Activated CD4-positive, CD25-positive, alpha-beta regulatory T cell treated with anti-CD3 and anti-CD28 coated beads, Interleukin-2, amount 50 U/mL, for 24 hours (primary cell): ENCODE results near the gene KRTAP10-5.
"Not testable (repeated sequence)": the region's sequence is repeated elsewhere in the genome, so short reads cannot be mapped to it uniquely, and the experiment has no call there.

Experiments used
- ATAC-seq, 2 donors: fragments of 150-1000 bp; cut with Tn5 transposase; one replicate each; pipeline ENCODE4 v1.10.0; 2021; ENCODE audit warnings: mild to moderate bottlenecking in 1 of 2, moderate library complexity in 1 of 2

Gene KRTAP10-5

DNA sequence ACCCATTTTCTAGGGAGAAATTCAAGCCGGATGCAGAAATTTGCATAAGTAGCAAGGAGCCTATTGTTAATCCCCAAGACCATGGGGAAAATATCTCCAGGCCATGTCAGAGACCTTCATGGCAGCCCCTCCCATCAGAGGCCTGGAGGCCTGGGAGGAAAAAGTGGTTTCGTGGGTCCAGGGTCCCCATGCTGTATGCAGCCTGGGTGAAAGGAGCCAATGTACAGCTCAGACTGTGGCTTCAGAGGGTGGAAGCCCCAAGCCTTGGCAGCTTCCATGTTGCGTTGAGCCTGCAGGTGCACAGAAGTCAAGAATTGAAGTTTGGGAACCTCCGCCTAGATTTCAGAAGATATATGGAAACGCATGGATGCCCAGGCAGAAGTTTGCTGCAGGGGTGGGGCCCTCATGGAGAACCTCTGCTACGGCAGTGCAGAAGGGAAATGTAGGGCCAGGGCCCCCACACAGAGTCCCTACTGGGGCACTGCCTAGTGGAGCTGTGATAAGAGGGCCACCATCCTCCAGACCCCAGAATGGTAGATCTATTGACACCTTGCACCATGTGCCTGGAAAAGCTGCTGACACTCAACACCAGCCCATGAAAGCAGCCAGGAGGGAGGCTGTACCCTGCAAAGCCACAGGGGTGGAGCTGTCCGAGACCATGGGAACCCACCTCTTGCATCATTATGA, 29.9 kb upstream of the KRTAP10-5 start:
- not testable (repeated sequence) for ATAC-seq

- no peak for ATAC-seq
These were observed 28.8 kb upstream of the KRTAP10-5 start for GRCh38 chr21:44609193-44609592.

DNA sequence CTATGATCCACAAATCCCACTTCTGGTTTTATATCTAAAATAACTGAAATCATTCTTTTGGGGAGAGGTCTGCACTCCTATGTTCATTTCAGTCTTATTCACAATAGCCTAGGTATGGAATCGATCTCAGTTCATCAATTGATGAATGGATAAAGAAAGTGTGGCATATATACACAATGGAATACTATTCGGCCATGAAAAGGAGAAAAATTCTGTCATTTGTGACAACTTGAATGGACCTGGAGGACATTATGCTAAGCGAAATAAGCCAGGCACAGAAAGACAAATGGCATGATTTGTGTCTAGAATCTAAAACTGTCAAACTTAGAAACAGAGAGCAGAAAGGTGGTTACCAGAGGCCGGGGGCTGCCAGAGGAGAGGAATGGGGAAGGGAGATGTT, 26.1 kb upstream of the KRTAP10-5 start:
- no peak for ATAC-seq

- ATAC-seq: no peak
These were observed 23.5 kb upstream of the KRTAP10-5 start for GRCh38 chr21:44603911-44604310.

- ATAC-seq: no peak
These were observed 22.9 kb upstream of the KRTAP10-5 start for GRCh38 chr21:44603109-44603875.

DNA sequence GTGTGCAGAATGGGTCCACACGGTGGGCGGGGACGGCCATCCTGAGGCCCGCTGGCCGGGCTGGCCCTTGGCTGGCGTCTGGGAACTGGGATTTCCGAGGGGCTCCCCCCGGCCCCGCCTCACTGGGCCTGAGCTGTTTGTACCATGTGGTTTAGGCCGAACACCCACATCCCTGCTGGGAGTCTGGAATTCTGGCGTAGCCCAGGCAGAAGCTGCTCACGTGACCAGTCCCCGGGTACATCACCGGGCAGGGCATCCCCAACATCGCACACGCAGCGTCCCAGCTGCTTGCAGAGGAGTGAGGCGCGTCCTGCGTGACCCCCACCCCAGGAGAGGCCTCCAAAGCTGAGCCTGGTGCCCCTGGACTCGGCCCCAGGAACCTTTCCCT, 22.1 kb upstream of the KRTAP10-5 start:
- ATAC-seq: no peak

- no peak for ATAC-seq
These were observed 21.4 kb upstream of the KRTAP10-5 start for GRCh38 chr21:44601596-44602462.

DNA sequence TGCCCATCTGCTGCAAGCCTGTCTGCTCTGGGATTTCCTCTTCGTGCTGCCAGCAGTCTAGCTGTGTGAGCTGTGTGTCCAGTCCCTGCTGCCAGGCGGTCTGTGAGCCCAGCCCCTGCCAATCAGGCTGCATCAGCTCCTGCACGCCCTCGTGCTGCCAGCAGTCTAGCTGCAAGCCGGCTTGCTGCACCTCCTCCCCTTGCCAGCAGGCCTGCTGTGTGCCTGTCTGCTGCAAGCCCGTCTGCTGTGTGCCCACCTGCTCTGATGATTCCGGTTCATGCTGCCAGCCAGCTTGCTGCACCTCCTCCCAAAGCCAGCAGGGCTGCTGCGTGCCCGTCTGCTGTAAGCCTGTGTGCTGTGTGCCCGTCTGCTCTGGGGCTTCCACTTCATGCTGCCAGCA, 20.7 kb upstream of the KRTAP10-5 start:
- not testable (repeated sequence) for ATAC-seq

GRCh38 chr21:44600118-44600978, 19.9 kb upstream of the KRTAP10-5 start, which contains the start of gene KRTAP10-7:
Gene KRTAP10-7, plus strand, starts transcription at chr21:44600597. Its CDS starts 25 bp downstream, at chr21:44600622.
- not testable (repeated sequence) for ATAC-seq

DNA sequence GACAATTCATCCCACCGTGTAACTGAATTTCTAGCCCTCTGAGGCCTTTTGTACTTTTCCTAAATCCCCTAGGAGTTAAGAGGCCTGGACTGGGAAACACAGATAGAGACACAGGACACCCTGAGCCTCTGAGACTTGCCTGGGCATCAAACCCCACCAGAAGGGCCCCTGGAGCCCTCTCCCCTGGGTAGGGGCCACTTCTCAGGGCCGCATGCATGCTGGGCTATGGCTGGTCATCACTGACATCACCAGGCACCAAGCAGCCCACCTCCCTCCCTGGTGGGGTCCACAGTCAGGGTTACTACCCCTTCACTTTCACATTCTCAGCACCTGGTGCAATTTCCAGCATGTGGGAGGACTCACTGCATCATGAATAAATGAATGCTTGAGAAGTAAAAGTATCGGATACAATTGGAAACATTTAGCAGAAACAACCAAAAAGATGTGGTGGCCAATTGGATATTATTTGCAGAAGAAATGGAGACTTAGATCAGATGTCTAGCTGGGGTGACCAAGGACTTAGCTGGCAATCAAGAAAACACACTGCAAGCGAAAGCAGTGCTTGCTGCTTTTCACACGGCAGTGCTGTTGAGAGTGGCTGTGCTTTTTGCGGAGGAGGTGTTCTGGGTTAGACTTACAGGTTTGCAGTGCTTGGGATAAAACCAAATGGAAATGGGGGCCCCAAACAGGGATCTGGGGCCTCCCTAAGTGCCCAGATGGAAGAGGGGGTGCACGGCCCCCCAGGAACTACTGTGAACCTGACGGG, 19.0 kb upstream of the KRTAP10-5 start:
- no peak for ATAC-seq

- ATAC-seq: no peak
These were observed 17.7 kb upstream of the KRTAP10-5 start for GRCh38 chr21:44598061-44598460.

- ATAC-seq: no peak
These were observed 15.8 kb upstream of the KRTAP10-5 start for GRCh38 chr21:44596068-44596725.

- no peak for ATAC-seq
These were observed 15.1 kb upstream of the KRTAP10-5 start for GRCh38 chr21:44595524-44595923.

DNA sequence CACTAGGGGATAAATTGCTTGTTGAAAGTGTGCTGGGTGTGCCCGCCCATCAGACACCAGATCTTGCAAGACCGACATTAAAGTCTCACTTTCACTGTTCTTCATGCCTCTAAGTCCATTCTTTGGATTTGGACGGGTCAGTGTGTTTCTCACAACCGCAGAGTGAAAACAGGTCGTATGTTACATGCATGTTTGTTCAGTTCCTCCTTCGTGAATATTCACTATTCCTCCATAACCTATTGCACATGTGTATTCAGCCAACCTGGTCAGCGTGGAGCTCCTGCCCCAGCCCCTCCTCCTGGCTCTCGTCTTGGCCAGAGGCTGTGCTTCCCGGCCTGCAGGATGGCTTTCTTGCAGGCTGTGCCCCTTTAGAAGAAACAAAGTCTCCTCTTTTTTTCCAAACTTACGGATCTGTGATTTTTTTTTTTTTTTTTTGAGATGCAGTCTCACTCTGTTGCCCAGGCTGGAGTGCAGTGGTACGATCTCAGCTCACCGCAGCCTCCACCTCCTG, 14.1 kb upstream of the KRTAP10-5 start:
- ATAC-seq: no peak

GRCh38 chr21:44593598-44594405, 13.4 kb upstream of the KRTAP10-5 start:
- ATAC-seq: no peak

DNA sequence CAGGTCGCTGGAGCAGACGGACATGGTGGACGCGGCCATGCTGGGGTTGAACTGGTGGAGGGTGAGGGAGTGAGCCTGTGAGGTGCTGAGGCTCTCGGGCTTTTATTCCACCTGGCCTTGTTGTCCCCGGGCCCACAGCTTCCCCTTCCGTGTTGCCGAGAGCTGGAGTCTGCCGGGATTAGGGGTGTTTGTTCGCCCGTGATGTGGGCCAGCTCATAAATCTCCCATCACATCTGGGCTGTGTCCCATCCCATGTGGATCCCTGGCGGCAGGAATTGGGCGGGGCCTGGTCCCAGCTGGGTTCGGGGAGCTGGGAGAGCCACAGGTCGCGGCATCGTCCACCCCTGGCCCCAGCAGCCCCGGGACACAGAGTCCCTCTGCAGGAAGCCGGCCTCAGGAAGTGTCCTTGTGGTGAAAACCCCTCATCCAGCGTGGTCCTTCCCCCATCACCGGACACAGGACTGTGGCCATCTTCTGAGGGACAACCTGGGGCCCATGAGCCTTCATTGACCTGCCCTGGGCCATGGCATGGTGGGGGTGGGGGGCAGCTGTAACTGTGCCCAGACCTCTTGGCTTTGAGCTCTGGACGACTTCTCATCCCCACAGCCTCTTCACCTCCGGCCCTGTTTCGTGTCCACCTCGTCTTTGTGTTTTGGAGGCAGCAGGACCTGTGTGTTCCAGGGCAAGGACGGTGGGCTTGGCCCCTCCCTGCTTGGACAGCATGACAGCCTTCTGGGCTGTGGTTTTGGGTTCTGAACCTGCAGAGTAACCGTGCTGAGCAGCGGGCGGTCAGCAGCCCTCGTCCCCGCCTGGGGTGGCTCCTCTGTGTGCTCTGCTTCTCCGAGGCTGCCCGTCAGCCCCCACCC, 12.3 kb upstream of the KRTAP10-5 start, which contains the start of gene KRTAP10-6:
Gene KRTAP10-6 (minus strand): TSS at position 60 of the 866 bp plus-strand sequence. CDS start 21 bp downstream, at position 39.
- ATAC-seq: no peak

DNA sequence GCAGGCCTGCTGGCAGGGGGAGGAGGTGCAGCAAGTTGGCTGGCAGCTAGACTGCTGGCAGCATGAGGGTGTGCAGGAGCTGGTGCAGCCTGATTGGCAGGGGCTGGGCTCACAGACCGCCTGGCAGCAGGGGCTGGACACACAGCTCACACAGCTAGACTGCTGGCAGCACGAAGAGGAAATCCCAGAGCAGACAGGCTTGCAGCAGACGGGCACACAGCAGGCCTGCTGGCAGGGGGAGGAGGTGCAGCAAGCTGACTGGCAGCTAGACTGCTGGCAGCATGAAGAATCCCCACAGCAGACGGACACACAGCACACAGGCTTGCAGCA, 11.4 kb upstream of the KRTAP10-5 start:
- not testable (repeated sequence) for ATAC-seq
